Panc1 (cell line): ENCODE results near the gene UTF1. TPM values are rescaled to one million over a fixed set of nuclear protein-coding genes. Genes with fewer than 3 reads are reported as not detected.
A peak's percentile ranks its signal among the peaks of the same experiment; 100 is the strongest.

Experiments
- ATAC-seq: fragments of 200-7000 bp; cut with Tn5 transposase; 2 replicates; pipeline ENCODE4 v1.9.1; 2020; ENCODE audit warnings: mild to moderate bottlenecking, moderate library complexity
- BruUV-seq: library from RNA; stranded (reverse); fragments of 400-500 nt; replicated peaks from 2 replicates; lab custom pipeline; 2021; lab: Mats Ljungman, UMichigan
- CTCF ChIA-PET: fragments of 300-600 bp; sonication (Branson Sonifier 250); formaldehyde crosslinking; loops from one replicate; lab custom pipeline; 2022; ENCODE audit warnings: antibody characterized with exemption; lab: Charles Lee
- POLR2A ChIA-PET: fragments of 300-600 bp; sonication (Branson Sonifier 250); formaldehyde crosslinking; loops from one replicate; lab custom pipeline; 2022; ENCODE audit warnings: antibody characterized with exemption; lab: Charles Lee
- DNase-seq: peaks from one replicate; pipeline ENCODE4 v3.0.0-alpha.2; 2010; ENCODE audit warnings: low read depth, low spot score
- H3K27ac ChIP-seq: 2 replicates; pipeline ENCODE4 v1.5.1; 2011; ENCODE audit warnings: mild to moderate bottlenecking, low read length, inconsistent platforms
- H3K27me3 ChIP-seq: fragments of 200-500 bp; sonication (Bioruptor generic); 2 replicates; pipeline ENCODE4 v1.6.0; 2014; ENCODE audit warnings: low read length, inconsistent platforms; ENCODE audit not compliant: control insufficient read depth, insufficient read depth
- H3K36me3 ChIP-seq: fragments of 200-500 bp; sonication (Bioruptor generic); 2 replicates; pipeline ENCODE4 v1.5.1; 2014; ENCODE audit warnings: inconsistent platforms, mild to moderate bottlenecking, low read length, moderate library complexity; ENCODE audit not compliant: control insufficient read depth, insufficient read depth
- H3K4me1 ChIP-seq: 2 replicates; pipeline ENCODE4 v1.5.1; 2011; ENCODE audit warnings: inconsistent platforms, mild to moderate bottlenecking, low read length, moderate library complexity; ENCODE audit not compliant: control insufficient read depth, insufficient read depth
- H3K4me3 ChIP-seq, 2 experiments: 2 replicates each; pipeline ENCODE4 v1.5.1; 2011 to 2012; ENCODE audit warnings: low read depth in 2 of 2, low read length in 2 of 2, mild to moderate bottlenecking in 2 of 2, inconsistent platforms in 1 of 2, moderate library complexity in 1 of 2
- H3K9me3 ChIP-seq: fragments of 200-500 bp; sonication (Bioruptor generic); 2 replicates; pipeline ENCODE4 v1.5.1; 2014; ENCODE audit warnings: low read depth, mild to moderate bottlenecking, inconsistent platforms, low read length, moderate library complexity; ENCODE audit not compliant: control insufficient read depth, insufficient read depth
- CTCF ChIP-seq: fragments of 450-650 bp; IDR thresholded peaks from 2 replicates; pipeline ENCODE4 v1.5.1; 2017; ENCODE audit warnings: mild to moderate bottlenecking
- POLR2AphosphoS5 ChIP-seq: IDR thresholded peaks from 2 replicates; pipeline ENCODE4 v1.6.1; 2012; ENCODE audit warnings: mild to moderate bottlenecking, low read depth, low read length, moderate library complexity
- REST ChIP-seq, 2 experiments: IDR thresholded peaks; 2 replicates each; pipeline ENCODE4 v1.6.1; 2011 to 2012; ENCODE audit warnings: low read depth in 2 of 2, control low read depth in 1 of 2, low read length in 1 of 2, mild to moderate bottlenecking in 1 of 2, moderate library complexity in 1 of 2; ENCODE audit not compliant: insufficient read depth in 1 of 2
- SIN3A ChIP-seq: IDR thresholded peaks from 2 replicates; pipeline ENCODE4 v1.6.1; 2012; ENCODE audit warnings: low read depth, mild to moderate bottlenecking, low read length, moderate library complexity, borderline replicate concordance; ENCODE audit not compliant: insufficient read depth
- TCF7L2 ChIP-seq: IDR thresholded peaks from 2 replicates; pipeline ENCODE4 v1.6.1; 2011; ENCODE audit warnings: mild to moderate bottlenecking, low read depth, low read length, inconsistent platforms
- in situ Hi-C: cut with HindIII; loops from 2 replicates; pipeline ENCODE4 v1.10.0; 2016; ENCODE audit warnings: low sequenced_read_pairs, low pct_unique_long_range_greater_than_20kb
- intact Hi-C: fragments of 100-400 bp; cut with micrococcal nuclease; formaldehyde crosslinking; loops from one replicate; pipeline ENCODE4 v1.10.0; 2022; ENCODE audit not compliant: unreplicated experiment
- total RNA-seq: library from RNA; stranded (reverse); gene quantifications from one replicate; pipeline ENCODE4 v1.2.1, GENCODE V29; 2021; ENCODE audit not compliant: unreplicated experiment

Gene UTF1
- total RNA-seq, 1 experiment from 2014 or later, result not detected

- Histone ChIP-seq H3K27me3 (no peaks in the 10 kb centered on the region), H3K27ac (no peak overlapping the region), H3K4me1 (no peaks in the 10 kb centered on the region), H3K36me3 (no peaks in the 10 kb centered on the region), H3K4me3 (no peak overlapping the region), H3K9me3 (no peaks in the 10 kb centered on the region)
- BruUV-seq, result no TSS peak
- DNase-seq (no peak), ATAC-seq (no peak)
- intact Hi-C loops (no loop called here), in situ Hi-C loops (no loop called here)
- POLR2A ChIA-PET, result no interaction called here
- no peak for TF ChIP-seq TCF7L2
- no peak for TF ChIP-seq SIN3A
- no peak for TF ChIP-seq CTCF
- TF ChIP-seq REST (IDR thresholded peaks at IDR 0.05; ENCODE audit: insufficient read depth in 1 of 2, low read depth in 2 of 2, low read length in 1 of 2), result no peak
- TF ChIP-seq POLR2AphosphoS5, result no peak
- CTCF ChIA-PET, result no interaction called here
Observed at GRCh38 chr10:133204226-133205015, 25.6 kb upstream of the UTF1 start.

- no peak overlapping the region for H3K4me3 ChIP-seq
Observed at GRCh38 chr10:133205146-133205545, 24.9 kb upstream of the UTF1 start.

More at GRCh38 chr10:133205146-133205545, 24.9 kb upstream of the UTF1 start:
- TF ChIP-seq TCF7L2, result no peak
- no peak for TF ChIP-seq CTCF
- no peak for TF ChIP-seq SIN3A
- TF ChIP-seq POLR2AphosphoS5, result no peak
- in situ Hi-C loops (no loop called here), intact Hi-C loops (no loop called here)
- Histone ChIP-seq H3K27me3 (no peaks in the 10 kb centered on the region), H3K9me3 (no peaks in the 10 kb centered on the region), H3K36me3 (no peaks in the 10 kb centered on the region), H3K27ac (no peak overlapping the region), H3K4me1 (no peaks in the 10 kb centered on the region)
- no peak for DNase-seq
- peak; percentile 27 for ATAC-seq
- POLR2A ChIA-PET, result no interaction called here
- CTCF ChIA-PET, result interaction anchor here (0.7 kb wide), 1 partner anchor 668 kb away, joined by 3 read pairs; no protein-coding TSS in a partner anchor
- no TSS peak for BruUV-seq
